HG02852 (cell line): Measurements from ENCODE around the gene GPR146.
"Not testable (repeated sequence)": the region's sequence is repeated elsewhere in the genome, so short reads cannot be mapped to it uniquely, and the experiment has no call there.

Source experiments
- ATAC-seq: cut with Tn5 transposase; IDR thresholded peaks from one replicate; pipeline ENCODE4 v1.9.1; 2021; ENCODE audit warnings: mild to moderate bottlenecking, moderate library complexity; ENCODE audit not compliant: unreplicated experiment

GPR146 gene

GRCh38 chr7:1024876-1025742 is 19.2 kb upstream of the GPR146 start:
- ATAC-seq, result no peak

- no peak for ATAC-seq
These were observed 18.4 kb upstream of the GPR146 start for GRCh38 chr7:1025743-1026581.

- no peak for ATAC-seq
These were observed 17.6 kb upstream of the GPR146 start for GRCh38 chr7:1026721-1027161.

- ATAC-seq, result peak; percentile 3
These were observed 16.9 kb upstream of the GPR146 start for GRCh38 chr7:1027242-1028043.

GRCh38 chr7:1028044-1028770 is 16.1 kb upstream of the GPR146 start:
- peak; percentile 50 for ATAC-seq

GRCh38 chr7:1028775-1029636 is 15.3 kb upstream of the GPR146 start:
- ATAC-seq, result no peak

- no peak for ATAC-seq
These were observed 14.5 kb upstream of the GPR146 start for GRCh38 chr7:1029637-1030443.

GRCh38 chr7:1030444-1031070 is 13.8 kb upstream of the GPR146 start:
- ATAC-seq, result no peak

GRCh38 chr7:1031716-1032455 is 12.5 kb upstream of the GPR146 start:
- no peak for ATAC-seq

- ATAC-seq, result no peak
These were observed 11.7 kb upstream of the GPR146 start for GRCh38 chr7:1032536-1033181.

GRCh38 chr7:1033546-1034145 is 10.7 kb upstream of the GPR146 start:
- ATAC-seq, result no peak

GRCh38 chr7:1034769-1035168 is 9.6 kb upstream of the GPR146 start:
- not testable (repeated sequence) for ATAC-seq

- not testable (repeated sequence) for ATAC-seq
These were observed 8.0 kb upstream of the GPR146 start for GRCh38 chr7:1036164-1036928.

GRCh38 chr7:1040233-1040632 is 4.1 kb upstream of the GPR146 start:
- not testable (repeated sequence) for ATAC-seq

- no peak for ATAC-seq
These were observed 3.6 kb upstream of the GPR146 start for GRCh38 chr7:1040790-1041189.
